IMR-90 (cell line): ENCODE data around the gene BACE1. TPM values are rescaled to one million over a fixed set of nuclear protein-coding genes. Genes with fewer than 3 reads are reported as not detected.

Source experiments
- ATAC-seq: fragments of 200-7000 bp; cut with Tn5 transposase; 2 replicates; pipeline ENCODE4 v1.9.1; 2020; ENCODE audit warnings: low read depth, mild to moderate bottlenecking, moderate library complexity
- BruUV-seq: library from RNA; stranded (reverse); fragments of 400-500 nt; replicated peaks from 2 replicates; lab custom pipeline; 2021; lab: Mats Ljungman, UMichigan
- CTCF ChIA-PET: fragments of 300-600 bp; formaldehyde crosslinking; extraction: SDS; loops from one replicate; lab custom pipeline; 2021; ENCODE audit warnings: antibody characterized with exemption; lab: Yijun Ruan, JAX
- POLR2A ChIA-PET: fragments of 300-600 bp; sonication (Branson Sonifier 250); formaldehyde crosslinking; loops from one replicate; lab custom pipeline; 2022; ENCODE audit warnings: antibody characterized with exemption; ENCODE audit not compliant: unreplicated experiment; lab: Charles Lee
- DNase-seq: peaks from one replicate; pipeline ENCODE4 v3.0.0; 2013
- H2AFZ ChIP-seq: replicated peaks from 2 replicates; pipeline ENCODE3; 2013; ENCODE audit warnings: low read length, mild to moderate bottlenecking; ENCODE audit not compliant: poor library complexity
- H2AK5ac ChIP-seq: 2 replicates; pipeline ENCODE4 v1.6.1; 2013; ENCODE audit warnings: low read depth, low read length, inconsistent platforms
- H2AK9ac ChIP-seq: replicated peaks from 2 replicates; pipeline ENCODE3; 2013; ENCODE audit warnings: mild to moderate bottlenecking, low read depth, low read length, moderate library complexity; ENCODE audit not compliant: poor library complexity
- H2BK120ac ChIP-seq: 2 replicates; pipeline ENCODE4 v1.6.1; 2013; ENCODE audit warnings: low read depth, low read length, inconsistent platforms
- H2BK15ac ChIP-seq: 3 replicates; pipeline ENCODE4 v1.6.1; 2013; ENCODE audit warnings: low read depth, low read length, inconsistent platforms
- H2BK20ac ChIP-seq: 2 replicates; pipeline ENCODE4 v1.6.1; 2013; ENCODE audit warnings: low read depth, mild to moderate bottlenecking, inconsistent platforms, low read length, moderate library complexity
- H2BK5ac ChIP-seq: 2 replicates; pipeline ENCODE4 v1.6.1; 2013; ENCODE audit warnings: mild to moderate bottlenecking, low read depth, low read length, inconsistent platforms; ENCODE audit not compliant: poor library complexity, severe bottlenecking
- H3K14ac ChIP-seq: replicated peaks from 2 replicates; pipeline ENCODE4 v1.6.1; 2013; ENCODE audit warnings: low read depth, low read length, inconsistent platforms
- H3K18ac ChIP-seq: 2 replicates; pipeline ENCODE4 v1.6.1; 2013; ENCODE audit warnings: low read depth, low read length, control low read depth
- H3K23ac ChIP-seq: 2 replicates; pipeline ENCODE4 v1.6.1; 2013; ENCODE audit warnings: low read depth, low read length, inconsistent platforms
- H3K27ac ChIP-seq: 2 replicates; pipeline ENCODE4 v1.5.1; 2013; ENCODE audit warnings: mild to moderate bottlenecking, control low read depth, low read length; ENCODE audit not compliant: insufficient read depth
- H3K27me3 ChIP-seq: 2 replicates; pipeline ENCODE4 v1.6.1; 2013; ENCODE audit warnings: low read length; ENCODE audit not compliant: control insufficient read depth, insufficient read depth
- H3K36me3 ChIP-seq: 2 replicates; pipeline ENCODE4 v1.6.1; 2013; ENCODE audit warnings: low read length, mixed read lengths; ENCODE audit not compliant: control insufficient read depth, insufficient read depth
- H3K4ac ChIP-seq: 2 replicates; pipeline ENCODE4 v1.6.1; 2013; ENCODE audit warnings: low read depth, low read length, inconsistent platforms
- H3K4me1 ChIP-seq: 2 replicates; pipeline ENCODE4 v1.6.1; 2013; ENCODE audit warnings: low read length, mixed read lengths; ENCODE audit not compliant: control insufficient read depth, insufficient read depth
- H3K4me2 ChIP-seq: 2 replicates; pipeline ENCODE4 v1.6.1; 2013; ENCODE audit warnings: low read depth, mild to moderate bottlenecking, control low read depth, low read length, moderate library complexity
- H3K4me3 ChIP-seq: 2 replicates; pipeline ENCODE4 v1.5.1; 2013; ENCODE audit warnings: low read depth, mild to moderate bottlenecking, control low read depth, low read length, moderate library complexity; ENCODE audit not compliant: insufficient read depth
- H3K56ac ChIP-seq: 2 replicates; pipeline ENCODE4 v1.6.1; 2013; ENCODE audit warnings: low read length, inconsistent platforms; ENCODE audit not compliant: insufficient read depth; ENCODE audit errors: extremely low read depth
- H3K79me1 ChIP-seq, 2 experiments: 2 replicates each; pipeline ENCODE4 v1.6.1; 2013; ENCODE audit warnings: low read length in 2 of 2, inconsistent platforms in 1 of 2, low read depth in 1 of 2
- H3K9ac ChIP-seq: 2 replicates; pipeline ENCODE4 v1.6.1; 2013; ENCODE audit warnings: low read depth, low read length, control low read depth
- H3K9me1 ChIP-seq: 2 replicates; pipeline ENCODE4 v1.6.1; 2013; ENCODE audit warnings: low read length, inconsistent platforms; ENCODE audit not compliant: insufficient read depth
- H3K9me3 ChIP-seq: 2 replicates; pipeline ENCODE4 v1.6.1; 2013; ENCODE audit warnings: low read length; ENCODE audit not compliant: control insufficient read depth, insufficient read depth
- H4K20me1 ChIP-seq: 2 replicates; pipeline ENCODE4 v1.6.1; 2013; ENCODE audit warnings: low read length, inconsistent platforms; ENCODE audit not compliant: insufficient read depth
- H4K5ac ChIP-seq: 2 replicates; pipeline ENCODE4 v1.6.1; 2013; ENCODE audit warnings: mild to moderate bottlenecking, low read depth, low read length, control low read depth
- H4K8ac ChIP-seq, 2 experiments: 2 replicates each; pipeline ENCODE4 v1.6.1; 2013; ENCODE audit warnings: low read depth in 2 of 2, low read length in 2 of 2, control low read depth in 1 of 2, inconsistent platforms in 1 of 2
- H4K91ac ChIP-seq: 2 replicates; pipeline ENCODE4 v1.6.1; 2013; ENCODE audit warnings: low read depth, low read length, inconsistent platforms; ENCODE audit not compliant: insufficient read depth
- BHLHE40 ChIP-seq: fragments of 150-350 bp; IDR thresholded peaks from 2 replicates; pipeline ENCODE4 v1.6.1; 2016; ENCODE audit warnings: mild to moderate bottlenecking, low read depth, low read length
- CEBPB ChIP-seq: IDR thresholded peaks from 2 replicates; pipeline ENCODE4 v1.6.1; 2012; ENCODE audit warnings: low read depth, low read length, improper control_type of control experiment
- CHD1 ChIP-seq: IDR thresholded peaks from 2 replicates; pipeline ENCODE4 v1.6.1; 2012; ENCODE audit warnings: low read depth, low read length, improper control_type of control experiment
- MAFK ChIP-seq: IDR thresholded peaks from 2 replicates; pipeline ENCODE4 v1.6.1; 2012; ENCODE audit warnings: low read depth, low read length, improper control_type of control experiment
- MXI1 ChIP-seq: IDR thresholded peaks from 2 replicates; pipeline ENCODE4 v1.6.1; 2012; ENCODE audit warnings: low read depth, mild to moderate bottlenecking, low read length, moderate library complexity, borderline replicate concordance
- NFE2L2 ChIP-seq: fragments of 150-350 bp; IDR thresholded peaks from 2 replicates; pipeline ENCODE4 v1.6.1; 2016; ENCODE audit warnings: low read depth, mild to moderate bottlenecking, low read length
- POLR2A ChIP-seq: IDR thresholded peaks from 2 replicates; pipeline ENCODE4 v1.6.1; 2012; ENCODE audit warnings: mild to moderate bottlenecking, low read depth, low read length
- WGBS, 2 experiments: methylation state at CpG; one replicate each; pipeline versions ENCODE4 v1.1.5 to v1.1.7; 2013; ENCODE audit warnings: missing lambda C conversion rate in 2 of 2; ENCODE audit not compliant: insufficient read length in 1 of 2; ENCODE audit errors: extremely low coverage in 2 of 2; 5-methylcytosine and 5-hydroxymethylcytosine counted together
- dilution Hi-C: fragments of 300-500 bp; cut with HindIII; formaldehyde crosslinking; loops from one replicate; pipeline ENCODE4 v1.14.3; 2018; ENCODE audit warnings: low sequenced_read_pairs; ENCODE audit not compliant: unreplicated experiment
- in situ Hi-C: fragments of 300-500 bp; cut with MboI; formaldehyde crosslinking; loops from 3 replicates; pipeline ENCODE4 v1.14.3; 2019; ENCODE audit warnings: low sequenced_read_pairs, inconsistent platforms, mixed read lengths
- intact Hi-C: fragments of 100-400 bp; cut with micrococcal nuclease; formaldehyde crosslinking; loops from 2 replicates; pipeline ENCODE4 v1.10.0; 2022
- polyA plus RNA-seq, 3 experiments: library from polyadenylated mRNA; depleted of rRNA; stranded (reverse); fragments of >200 nt; gene quantifications; 2 replicates each; pipeline ENCODE4 v1.2.3, GENCODE V29; 2012; ENCODE audit warnings: low replicate concordance in 1 of 3
- total RNA-seq: library from RNA; depleted of rRNA; stranded (reverse); fragments of >200 nt; gene quantifications from 2 replicates; pipeline ENCODE4 v1.2.3, GENCODE V29; 2012
- TF ChIP-seq, protein P1 (sequence below): fragments of 150-350 bp; IDR thresholded peaks from 2 replicates; pipeline ENCODE4 v1.6.1; 2017; ENCODE audit warnings: mild to moderate bottlenecking, antibody characterized with exemption, low read length, low read depth
- TF ChIP-seq, protein P2 (sequence below): fragments of 150-350 bp; IDR thresholded peaks from 2 replicates; pipeline ENCODE4 v1.6.1; 2016; ENCODE audit warnings: low read depth, mild to moderate bottlenecking, low read length, moderate library complexity, borderline replicate concordance
- TF ChIP-seq, protein P3 (sequence below): conservative IDR thresholded peaks from 2 replicates; pipeline ENCODE4 v1.5.1; 2012; ENCODE audit warnings: mild to moderate bottlenecking, low read depth, low read length, improper control_type of control experiment

Gene BACE1
- total and polyA plus RNA-seq, 2 of the 4 experiments (the other 2 are of a cell fraction): 27.6 to 50.6 TPM

DNA sequence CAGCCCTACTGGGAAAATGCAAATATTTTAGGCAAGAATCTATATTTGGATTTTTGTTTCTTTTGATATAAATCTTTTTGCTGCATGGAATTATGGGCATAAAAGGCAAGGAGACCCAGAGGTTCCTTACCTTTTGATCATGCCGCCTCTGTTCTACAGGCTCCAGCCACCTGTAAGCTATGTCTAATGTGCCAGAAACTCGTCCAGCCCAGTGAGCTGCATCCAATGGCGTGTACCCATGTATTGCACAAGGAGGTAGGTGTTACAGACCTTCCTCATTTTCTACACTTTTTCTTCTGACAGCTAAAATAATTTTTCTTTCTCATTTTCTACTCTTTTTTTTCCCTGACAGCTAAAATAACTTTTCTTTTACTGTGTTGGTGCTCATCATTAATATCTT lies 33.1 kb downstream of the BACE1 start:
- H4K20me1 ChIP-seq: no peaks in the 10 kb centered on the region
- no peak overlapping the region for H4K5ac ChIP-seq
- peaks cover 13% of the 10 kb centered on the region for H3K4me1 ChIP-seq
- ChIA-PET CTCF (no interaction called here), POLR2A (no interaction called here)
- intact Hi-C loops: no loop called here
- H3K4me2 ChIP-seq: no peak overlapping the region
- no peak overlapping the region; the same call in 2 of the 3 replicates for H2BK15ac ChIP-seq
- peaks cover 5 to 15% of the 10 kb centered on the region in 2 experiments for H3K79me1 ChIP-seq
- H4K91ac ChIP-seq: no peak overlapping the region
- no peak overlapping the region for H3K14ac ChIP-seq
- no peak overlapping the region for H4K8ac ChIP-seq
- H3K36me3 ChIP-seq: peaks cover 26% of the 10 kb centered on the region
- H2BK5ac ChIP-seq: no peak overlapping the region
- no peak overlapping the region for H2AK5ac ChIP-seq
- no peak overlapping the region for H3K27ac ChIP-seq
- in situ Hi-C loops: no loop called here
- no peak overlapping the region for H3K4me3 ChIP-seq
- dilution Hi-C loops: no loop called here
- no TSS peak for BruUV-seq
- H3K27me3 ChIP-seq: no peaks in the 10 kb centered on the region
- no peak overlapping the region for H3K9ac ChIP-seq
- no peaks in the 10 kb centered on the region for H3K9me3 ChIP-seq
- no peak for ATAC-seq
- peaks cover 24% of the 10 kb centered on the region for H3K9me1 ChIP-seq
- no peak for DNase-seq
- H3K4ac ChIP-seq: 0 out of 2 replicates have a peak overlapping the region, but pooled peaks have one; percentile 93
- no peak overlapping the region for H3K56ac ChIP-seq
- no peak overlapping the region; the same call in 1 of the 2 replicates for H2BK120ac ChIP-seq
- no peak overlapping the region for H2BK20ac ChIP-seq
- H2AK9ac ChIP-seq: no peak overlapping the region
- TF ChIP-seq CEBPB (no peak), CHD1 (no peak), POLR2A (no peak), NFE2L2 (no peak), BHLHE40 (no peak), MXI1 (no peak), MAFK (no peak)
- TF ChIP-seq, protein P1, sequence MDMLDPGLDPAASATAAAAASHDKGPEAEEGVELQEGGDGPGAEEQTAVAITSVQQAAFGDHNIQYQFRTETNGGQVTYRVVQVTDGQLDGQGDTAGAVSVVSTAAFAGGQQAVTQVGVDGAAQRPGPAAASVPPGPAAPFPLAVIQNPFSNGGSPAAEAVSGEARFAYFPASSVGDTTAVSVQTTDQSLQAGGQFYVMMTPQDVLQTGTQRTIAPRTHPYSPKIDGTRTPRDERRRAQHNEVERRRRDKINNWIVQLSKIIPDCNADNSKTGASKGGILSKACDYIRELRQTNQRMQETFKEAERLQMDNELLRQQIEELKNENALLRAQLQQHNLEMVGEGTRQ: no peak
- TF ChIP-seq, protein P2, sequence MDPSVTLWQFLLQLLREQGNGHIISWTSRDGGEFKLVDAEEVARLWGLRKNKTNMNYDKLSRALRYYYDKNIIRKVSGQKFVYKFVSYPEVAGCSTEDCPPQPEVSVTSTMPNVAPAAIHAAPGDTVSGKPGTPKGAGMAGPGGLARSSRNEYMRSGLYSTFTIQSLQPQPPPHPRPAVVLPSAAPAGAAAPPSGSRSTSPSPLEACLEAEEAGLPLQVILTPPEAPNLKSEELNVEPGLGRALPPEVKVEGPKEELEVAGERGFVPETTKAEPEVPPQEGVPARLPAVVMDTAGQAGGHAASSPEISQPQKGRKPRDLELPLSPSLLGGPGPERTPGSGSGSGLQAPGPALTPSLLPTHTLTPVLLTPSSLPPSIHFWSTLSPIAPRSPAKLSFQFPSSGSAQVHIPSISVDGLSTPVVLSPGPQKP: no peak
- TF ChIP-seq, protein P3, sequence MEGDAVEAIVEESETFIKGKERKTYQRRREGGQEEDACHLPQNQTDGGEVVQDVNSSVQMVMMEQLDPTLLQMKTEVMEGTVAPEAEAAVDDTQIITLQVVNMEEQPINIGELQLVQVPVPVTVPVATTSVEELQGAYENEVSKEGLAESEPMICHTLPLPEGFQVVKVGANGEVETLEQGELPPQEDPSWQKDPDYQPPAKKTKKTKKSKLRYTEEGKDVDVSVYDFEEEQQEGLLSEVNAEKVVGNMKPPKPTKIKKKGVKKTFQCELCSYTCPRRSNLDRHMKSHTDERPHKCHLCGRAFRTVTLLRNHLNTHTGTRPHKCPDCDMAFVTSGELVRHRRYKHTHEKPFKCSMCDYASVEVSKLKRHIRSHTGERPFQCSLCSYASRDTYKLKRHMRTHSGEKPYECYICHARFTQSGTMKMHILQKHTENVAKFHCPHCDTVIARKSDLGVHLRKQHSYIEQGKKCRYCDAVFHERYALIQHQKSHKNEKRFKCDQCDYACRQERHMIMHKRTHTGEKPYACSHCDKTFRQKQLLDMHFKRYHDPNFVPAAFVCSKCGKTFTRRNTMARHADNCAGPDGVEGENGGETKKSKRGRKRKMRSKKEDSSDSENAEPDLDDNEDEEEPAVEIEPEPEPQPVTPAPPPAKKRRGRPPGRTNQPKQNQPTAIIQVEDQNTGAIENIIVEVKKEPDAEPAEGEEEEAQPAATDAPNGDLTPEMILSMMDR: no peak
- H2AFZ ChIP-seq: no peak overlapping the region
- no peak overlapping the region for H3K18ac ChIP-seq
- 93% methylated on average over 3 of the region's 3 CpGs; no CpG with 5 or more reads in 1 of the 2 experiments for WGBS, 2 experiments
- H3K23ac ChIP-seq: no peak overlapping the region
